Measurements from ENCODE around the gene RASD1.

The RASD1 gene

GRCh38 chr17:17526369-17526768, 30.2 kb upstream of the RASD1 start:
- DNase-seq: no peak

GRCh38 chr17:17525956-17526355, 29.8 kb upstream of the RASD1 start:
- no peak for DNase-seq

- DNase-seq: no peak
Observed at GRCh38 chr17:17525311-17525710, 29.1 kb upstream of the RASD1 start.

GRCh38 chr17:17523731-17524490, 27.7 kb upstream of the RASD1 start:
- no peak for DNase-seq

GRCh38 chr17:17523001-17523730, 27.0 kb upstream of the RASD1 start:
- no peak for DNase-seq

- DNase-seq: no peak
Observed at GRCh38 chr17:17520599-17521232, 24.5 kb upstream of the RASD1 start.

GRCh38 chr17:17519886-17520285, 23.7 kb upstream of the RASD1 start:
- DNase-seq: no peak

- no peak for DNase-seq
Observed at GRCh38 chr17:17518951-17519350, 22.8 kb upstream of the RASD1 start.

- DNase-seq: no peak
Observed at GRCh38 chr17:17518014-17518413, 21.8 kb upstream of the RASD1 start.

- no peak for DNase-seq
Observed at GRCh38 chr17:17516941-17517720, 20.9 kb upstream of the RASD1 start.

GRCh38 chr17:17515934-17516930, 20.0 kb upstream of the RASD1 start:
- DNase-seq: no peak

- no peak for DNase-seq
Observed at GRCh38 chr17:17514993-17515933, 19.1 kb upstream of the RASD1 start.

GRCh38 chr17:17514361-17514992, 18.3 kb upstream of the RASD1 start:
- DNase-seq: no peak

GRCh38 chr17:17513626-17514025, 17.4 kb upstream of the RASD1 start:
- no peak for DNase-seq

- DNase-seq: no peak
Observed at GRCh38 chr17:17512866-17513265, 16.7 kb upstream of the RASD1 start.

GRCh38 chr17:17511881-17512858, 16.0 kb upstream of the RASD1 start:
- DNase-seq: no peak

GRCh38 chr17:17511293-17511741, 15.1 kb upstream of the RASD1 start:
- DNase-seq: no peak

- DNase-seq: no peak
Observed at GRCh38 chr17:17510456-17511292, 14.5 kb upstream of the RASD1 start.

All from activated CD4-positive, CD25-positive, alpha-beta regulatory T cell (primary cell).